ENCODE results near the gene HUS1. TPM values are rescaled to one million over a fixed set of nuclear protein-coding genes. Genes with fewer than 3 reads are reported as not detected.

The HUS1 gene
- total and polyA plus RNA-seq, 2 of the 4 experiments (the other 2 are of a cell fraction), result 16.2 to 18.3 TPM

DNA sequence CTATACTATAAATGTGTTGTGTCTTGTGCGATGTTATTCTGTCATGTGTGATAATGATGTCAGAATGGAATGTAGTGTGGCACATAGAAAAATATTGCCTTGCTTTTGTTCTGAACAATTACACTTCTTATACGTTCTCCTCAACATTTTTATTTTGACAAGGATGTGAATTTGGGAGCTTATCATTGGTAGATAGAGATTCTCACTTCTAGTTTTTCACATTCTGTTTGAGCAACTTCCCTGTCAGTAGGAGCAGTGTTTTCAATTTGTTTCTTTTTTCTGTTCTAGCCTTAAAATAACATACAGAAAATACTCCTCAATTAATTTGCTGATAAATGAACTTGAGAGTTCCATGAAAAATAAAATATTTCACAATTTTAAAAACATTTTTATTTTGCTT lies 31.9 kb upstream of the HUS1 start:
- Histone ChIP-seq H3K79me1 (ENCODE audit: low read depth in 1 of 2, low read length in 2 of 2) (no peaks in the 10 kb centered on the region), H4K8ac (ENCODE audit: low read depth in 2 of 2, low read length in 2 of 2) (no peak overlapping the region), H2BK20ac (ENCODE audit: low read depth, low read length) (no peak overlapping the region), H3K23ac (ENCODE audit: low read depth, low read length) (no peak overlapping the region), H2BK5ac (ENCODE audit: low read depth, low read length, poor library complexity, severe bottlenecking) (no peak overlapping the region), H3K27me3 (ENCODE audit: control insufficient read depth, insufficient read depth, low read length) (peaks cover 18% of the 10 kb centered on the region), H3K4me1 (ENCODE audit: control insufficient read depth, insufficient read depth, low read length) (peaks cover 4% of the 10 kb centered on the region), H3K4me2 (ENCODE audit: low read depth, low read length) (no peak overlapping the region), H4K91ac (ENCODE audit: insufficient read depth, low read depth, low read length) (no peak overlapping the region), H3K4me3 (ENCODE audit: insufficient read depth, low read depth, low read length) (no peak overlapping the region), H3K36me3 (ENCODE audit: control insufficient read depth, insufficient read depth, low read length) (no peaks in the 10 kb centered on the region), H2AFZ (replicated peaks; ENCODE audit: low read length, poor library complexity) (no peak overlapping the region), H3K4ac (ENCODE audit: low read depth, low read length) (no peak overlapping the region), H3K9ac (ENCODE audit: low read depth, low read length) (no peak overlapping the region), H2BK15ac (ENCODE audit: low read depth, low read length) (no peak overlapping the region), H4K5ac (ENCODE audit: low read depth, low read length) (no peak overlapping the region), H3K9me1 (ENCODE audit: insufficient read depth, low read length) (no peaks in the 10 kb centered on the region), H4K20me1 (ENCODE audit: insufficient read depth, low read length) (no peaks in the 10 kb centered on the region), H3K9me3 (ENCODE audit: control insufficient read depth, insufficient read depth, low read length) (no peaks in the 10 kb centered on the region), H2AK9ac (replicated peaks; ENCODE audit: low read depth, low read length, poor library complexity) (no peak overlapping the region), H2BK120ac (ENCODE audit: low read depth, low read length) (no peak overlapping the region), H3K18ac (ENCODE audit: low read depth, low read length) (no peak overlapping the region), H2AK5ac (ENCODE audit: low read depth, low read length) (no peak overlapping the region), H3K14ac (replicated peaks; ENCODE audit: low read depth, low read length) (no peak overlapping the region), H3K56ac (ENCODE audit: extremely low read depth, insufficient read depth, low read length) (no peak overlapping the region), H3K27ac (ENCODE audit: insufficient read depth, low read length) (no peak overlapping the region)
- ChIA-PET CTCF (no interaction called here), POLR2A (ENCODE audit: unreplicated experiment) (no interaction called here)
- DNase-seq (no peak), ATAC-seq (ENCODE audit: low read depth) (no peak)
- intact Hi-C loops (cut with micrococcal nuclease) (no loop called here), dilution Hi-C loops (cut with HindIII; ENCODE audit: low sequenced_read_pairs, unreplicated experiment) (no loop called here), in situ Hi-C loops (cut with MboI; ENCODE audit: low sequenced_read_pairs) (no loop called here)
- no TSS peak for BruUV-seq (replicated peaks)
- no peak for TF ChIP-seq RAD21 (IDR thresholded peaks at IDR 0.05; ENCODE audit: low read length)
- no CpG with 5 or more reads among the region's 2 CpGs for WGBS, 2 experiments (ENCODE audit: extremely low coverage in 2 of 2, insufficient read length in 1 of 2)
